ENCODE data around the gene FRMD4A.

- TF ChIP-seq CTCF (IDR thresholded peaks at IDR 0.05) = peak in 1 of 4 experiments; percentile 14
- no peak for TF ChIP-seq POLR2A (IDR thresholded peaks at IDR 0.05)
- TF ChIP-seq EP300 (IDR thresholded peaks at IDR 0.05) = no peak
- TF ChIP-seq POLR2AphosphoS5 (IDR thresholded peaks at IDR 0.05) = no peak
These were observed 5.3 kb downstream of the FRMD4A start for GRCh38 chr10:14325325-14325955.
